Esophagus muscularis mucosa (tissue), 4 donors: ENCODE data around the gene DYNLRB2.

Source experiments
- EP300 ChIP-seq: sonication (generic); formaldehyde crosslinking; IDR thresholded peaks from one replicate; pipeline ENCODE4 v1.6.1; 2017; ENCODE audit warnings: antibody characterized with exemption
- POLR2A ChIP-seq: fragments of 450-650 bp; IDR thresholded peaks from one replicate; pipeline ENCODE4 v1.6.1; 2017; ENCODE audit warnings: antibody characterized with exemption, moderate library complexity, mild to moderate bottlenecking, low read depth
- POLR2AphosphoS5 ChIP-seq, 2 donors: sonication (generic); formaldehyde crosslinking; IDR thresholded peaks; one replicate each; pipeline ENCODE4 v1.6.1; 2017; ENCODE audit warnings: antibody characterized with exemption in 2 of 2
- TF ChIP-seq, protein P1 (sequence below), 3 experiments: fragments of 200-600 bp in 2 of 3; fragments of 450-650 bp in 1 of 3; sonication (generic) in 2 of 3; IDR thresholded peaks; one replicate each; pipeline ENCODE4 v1.5.1; 2017 to 2019; ENCODE audit warnings: antibody characterized with exemption in 3 of 3, mild to moderate bottlenecking in 2 of 3, moderate library complexity in 1 of 3

DNA sequence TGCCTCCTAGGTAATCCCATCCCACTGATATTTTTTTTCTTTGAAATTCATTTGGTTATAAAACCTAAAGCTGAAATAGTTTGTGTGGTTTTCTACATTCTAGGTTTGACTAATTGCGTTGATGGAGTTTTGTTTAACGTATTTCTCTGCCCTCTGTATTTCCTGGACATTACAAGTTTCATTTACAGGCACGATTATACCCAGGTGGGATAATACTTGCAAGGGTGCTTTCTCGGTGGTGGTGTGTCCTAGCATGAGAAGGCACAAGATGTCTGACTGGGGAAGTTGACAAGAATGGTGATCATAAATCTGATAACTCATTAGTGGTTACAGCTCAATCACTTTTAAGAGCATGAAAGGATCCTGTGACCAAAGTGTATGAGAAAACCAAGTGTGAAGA is 45.0 kb downstream of the DYNLRB2 start:
- TF ChIP-seq EP300 (no peak), POLR2A (no peak), POLR2AphosphoS5 (IDR thresholded peaks at IDR 0.05) (no peak)
- TF ChIP-seq, protein P1, sequence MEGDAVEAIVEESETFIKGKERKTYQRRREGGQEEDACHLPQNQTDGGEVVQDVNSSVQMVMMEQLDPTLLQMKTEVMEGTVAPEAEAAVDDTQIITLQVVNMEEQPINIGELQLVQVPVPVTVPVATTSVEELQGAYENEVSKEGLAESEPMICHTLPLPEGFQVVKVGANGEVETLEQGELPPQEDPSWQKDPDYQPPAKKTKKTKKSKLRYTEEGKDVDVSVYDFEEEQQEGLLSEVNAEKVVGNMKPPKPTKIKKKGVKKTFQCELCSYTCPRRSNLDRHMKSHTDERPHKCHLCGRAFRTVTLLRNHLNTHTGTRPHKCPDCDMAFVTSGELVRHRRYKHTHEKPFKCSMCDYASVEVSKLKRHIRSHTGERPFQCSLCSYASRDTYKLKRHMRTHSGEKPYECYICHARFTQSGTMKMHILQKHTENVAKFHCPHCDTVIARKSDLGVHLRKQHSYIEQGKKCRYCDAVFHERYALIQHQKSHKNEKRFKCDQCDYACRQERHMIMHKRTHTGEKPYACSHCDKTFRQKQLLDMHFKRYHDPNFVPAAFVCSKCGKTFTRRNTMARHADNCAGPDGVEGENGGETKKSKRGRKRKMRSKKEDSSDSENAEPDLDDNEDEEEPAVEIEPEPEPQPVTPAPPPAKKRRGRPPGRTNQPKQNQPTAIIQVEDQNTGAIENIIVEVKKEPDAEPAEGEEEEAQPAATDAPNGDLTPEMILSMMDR (IDR thresholded peaks at IDR 0.05), result no peak
